Astrocyte (in vitro differentiated cells and primary cell): ENCODE measurements around the gene CYB561D2. TPM values are rescaled to one million over a fixed set of nuclear protein-coding genes. Genes with fewer than 3 reads are reported as not detected.

Source experiments
- DNase-seq: peaks from one replicate; pipeline ENCODE4 v3.0.0-alpha.2; 2010; ENCODE audit warnings: low read depth
- FAIRE-seq: peaks from 2 replicates; lab custom pipeline; 2011; peaks lifted over from hg19 to GRCh38; lab: Jason Lieb, UNC
- H2AFZ ChIP-seq: 2 replicates; pipeline ENCODE4 v1.6.0; 2012; ENCODE audit warnings: low read depth, low read length, inconsistent platforms
- H3K27ac ChIP-seq: 2 replicates; pipeline ENCODE4 v1.5.1; 2011; ENCODE audit warnings: low read depth, low read length, inconsistent platforms
- H3K27me3 ChIP-seq: 2 replicates; pipeline ENCODE4 v1.6.0; 2011; ENCODE audit warnings: low read length, inconsistent platforms; ENCODE audit not compliant: insufficient read depth
- H3K36me3 ChIP-seq: 2 replicates; pipeline ENCODE4 v1.5.1; 2011; ENCODE audit warnings: low read length, inconsistent platforms; ENCODE audit not compliant: insufficient read depth
- H3K4me1 ChIP-seq: 2 replicates; pipeline ENCODE4 v1.5.1; 2011; ENCODE audit warnings: low read length, inconsistent platforms; ENCODE audit not compliant: insufficient read depth
- H3K4me2 ChIP-seq: 2 replicates; pipeline ENCODE4 v1.6.0; 2012; ENCODE audit warnings: low read length, inconsistent platforms
- H3K4me3 ChIP-seq: 2 replicates; pipeline ENCODE4 v1.5.1; 2011; ENCODE audit warnings: low read depth, mild to moderate bottlenecking, low read length, inconsistent platforms; ENCODE audit not compliant: insufficient read depth
- H3K79me2 ChIP-seq: 2 replicates; pipeline ENCODE4 v1.6.0; 2012; ENCODE audit warnings: mild to moderate bottlenecking, low read length, inconsistent platforms; ENCODE audit not compliant: insufficient read depth
- H3K9ac ChIP-seq: 2 replicates; pipeline ENCODE4 v1.6.0; 2012; ENCODE audit warnings: mild to moderate bottlenecking, low read length, inconsistent platforms
- H3K9me3 ChIP-seq: 2 replicates; pipeline ENCODE4 v1.5.1; 2012; ENCODE audit warnings: low read depth, mild to moderate bottlenecking, low read length, inconsistent platforms; ENCODE audit not compliant: insufficient read depth
- H4K20me1 ChIP-seq: 2 replicates; pipeline ENCODE4 v1.6.0; 2012; ENCODE audit warnings: low read length, inconsistent platforms; ENCODE audit not compliant: insufficient read depth
- H3K27ac Mint-ChIP-seq: one replicate; pipeline ENCODE4 v1.8.0; 2021; ENCODE audit warnings: mild to moderate bottlenecking, mixed read lengths; ENCODE audit not compliant: unreplicated experiment
- H3K27me3 Mint-ChIP-seq: one replicate; pipeline ENCODE4 v1.8.0; 2021; ENCODE audit warnings: low read depth, mixed read lengths; ENCODE audit not compliant: unreplicated experiment
- H3K36me3 Mint-ChIP-seq: one replicate; pipeline ENCODE4 v1.8.0; 2021; ENCODE audit warnings: low read depth, mixed read lengths; ENCODE audit not compliant: unreplicated experiment
- H3K4me1 Mint-ChIP-seq: one replicate; pipeline ENCODE4 v1.8.0; 2021; ENCODE audit warnings: low read depth, mixed read lengths; ENCODE audit not compliant: unreplicated experiment
- H3K4me3 Mint-ChIP-seq: one replicate; pipeline ENCODE4 v1.8.0; 2021; ENCODE audit warnings: mild to moderate bottlenecking, moderate library complexity, mixed read lengths; ENCODE audit not compliant: unreplicated experiment
- H3K9me3 Mint-ChIP-seq: one replicate; pipeline ENCODE4 v1.8.0; 2021; ENCODE audit warnings: mild to moderate bottlenecking, mixed read lengths; ENCODE audit not compliant: unreplicated experiment
- CTCF ChIP-seq: IDR thresholded peaks from 2 replicates; pipeline ENCODE4 v1.5.1; 2011; ENCODE audit warnings: low read depth, mild to moderate bottlenecking, inconsistent platforms, low read length, moderate library complexity; ENCODE audit not compliant: insufficient read depth
- EZH2 ChIP-seq: IDR thresholded peaks from 2 replicates; pipeline ENCODE4 v1.6.1; 2012; ENCODE audit warnings: mild to moderate bottlenecking, low read length, inconsistent platforms; ENCODE audit not compliant: insufficient read depth
- total RNA-seq: library from RNA; stranded (reverse); gene quantifications from 2 replicates; pipeline ENCODE4 v1.2.1, GENCODE V29; 2021

Gene CYB561D2
- total RNA-seq, 1 donor from 2014 or later: 19.4 TPM

- H3K27me3 ChIP-seq: no peaks in the 10 kb centered on the region
- no peak overlapping the region for H3K27ac Mint-ChIP-seq
- TF ChIP-seq CTCF: no peak
- TF ChIP-seq EZH2: no peak
- peaks cover 14% of the 10 kb centered on the region for H3K4me1 ChIP-seq
- H3K9ac ChIP-seq: no peak overlapping the region
- H3K79me2 ChIP-seq: peaks cover 22% of the 10 kb centered on the region
- H3K4me1 Mint-ChIP-seq: peaks cover 8% of the 10 kb centered on the region
- peaks cover 8% of the 10 kb centered on the region for H3K36me3 ChIP-seq
- no peak overlapping the region for H3K4me3 Mint-ChIP-seq
- peaks cover 1% of the 10 kb centered on the region for H3K9me3 Mint-ChIP-seq
- DNase-seq: no peak
- H3K4me2 ChIP-seq: no peak overlapping the region
- H3K27ac ChIP-seq: no peak overlapping the region
- H3K36me3 Mint-ChIP-seq: peaks cover 21% of the 10 kb centered on the region
- peaks cover 43% of the 10 kb centered on the region for H4K20me1 ChIP-seq
- H3K4me3 ChIP-seq: no peak overlapping the region
- H3K9me3 ChIP-seq: no peaks in the 10 kb centered on the region
- no peak for FAIRE-seq
- no peak overlapping the region for H2AFZ ChIP-seq
- no peaks in the 10 kb centered on the region for H3K27me3 Mint-ChIP-seq
Measured at GRCh38 chr3:50314342-50314741, 36.3 kb upstream of the CYB561D2 start.

GRCh38 chr3:50314816-50315215 is 35.8 kb upstream of the CYB561D2 start:
- peaks cover 19% of the 10 kb centered on the region for H3K36me3 Mint-ChIP-seq
- no peak for TF ChIP-seq EZH2
- no peak for TF ChIP-seq CTCF
- H3K9me3 Mint-ChIP-seq: peaks cover under 1% of the 10 kb centered on the region
- no peak for DNase-seq
- no peak overlapping the region for H3K4me3 Mint-ChIP-seq
- H3K4me1 ChIP-seq: peaks cover 14% of the 10 kb centered on the region
- H2AFZ ChIP-seq: no peak overlapping the region
- peaks cover 11% of the 10 kb centered on the region for H3K4me1 Mint-ChIP-seq
- no peak for FAIRE-seq
- no peaks in the 10 kb centered on the region for H3K9me3 ChIP-seq
- H3K36me3 ChIP-seq: peaks cover 8% of the 10 kb centered on the region
- H3K27me3 Mint-ChIP-seq: no peaks in the 10 kb centered on the region
- peaks cover 27% of the 10 kb centered on the region for H3K79me2 ChIP-seq
- H3K27me3 ChIP-seq: no peaks in the 10 kb centered on the region
- H3K27ac ChIP-seq: no peak overlapping the region
- no peak overlapping the region for H3K4me2 ChIP-seq
- H4K20me1 ChIP-seq: peaks cover 48% of the 10 kb centered on the region
- H3K9ac ChIP-seq: no peak overlapping the region
- no peak overlapping the region for H3K4me3 ChIP-seq
- no peak overlapping the region for H3K27ac Mint-ChIP-seq

GRCh38 chr3:50316657-50317242 is 33.9 kb upstream of the CYB561D2 start:
- Histone ChIP-seq H3K9ac (peak overlapping the region; percentile 29), H3K27me3 (no peaks in the 10 kb centered on the region), H3K79me2 (peaks cover 40% of the 10 kb centered on the region), H3K27ac (no peak overlapping the region), H2AFZ (no peak overlapping the region), H3K9me3 (no peaks in the 10 kb centered on the region), H3K4me3 (no peak overlapping the region), H4K20me1 (peaks cover 58% of the 10 kb centered on the region), H3K4me2 (peak overlapping the region; percentile 55), H3K4me1 (peaks cover 24% of the 10 kb centered on the region), H3K36me3 (peaks cover 8% of the 10 kb centered on the region)
- Mint-ChIP-seq H3K4me3 (no peak overlapping the region), H3K27me3 (no peaks in the 10 kb centered on the region), H3K9me3 (no peaks in the 10 kb centered on the region), H3K4me1 (peaks cover 16% of the 10 kb centered on the region), H3K36me3 (peaks cover 22% of the 10 kb centered on the region), H3K27ac (no peak overlapping the region)
- TF ChIP-seq CTCF: no peak
- TF ChIP-seq EZH2: no peak
- FAIRE-seq (no peak), DNase-seq (peak; percentile 65)
